ENCODE measurements around the gene DEPDC5. TPM values are rescaled to one million over a fixed set of nuclear protein-coding genes. Genes with fewer than 3 reads are reported as not detected.

DEPDC5 gene
- total RNA-seq, 1 donor from 2014 or later, result 10.9 TPM

DNA sequence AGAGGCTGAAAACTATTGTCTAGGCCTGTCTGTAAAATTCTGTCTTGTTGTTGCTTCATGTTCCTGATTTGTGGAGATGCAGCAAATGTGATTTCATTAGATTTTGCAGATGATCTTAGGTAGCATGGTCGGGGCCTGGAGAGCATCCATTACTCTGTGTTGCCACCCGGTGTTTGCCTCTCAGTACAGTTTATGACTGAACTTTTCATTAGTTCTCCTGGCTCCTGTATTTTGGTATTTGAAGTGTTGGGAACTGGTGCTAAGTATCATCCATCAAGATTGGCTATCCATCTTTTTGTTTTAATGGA, 198.2 kb downstream of the DEPDC5 start:
- DNase-seq (ENCODE audit: missing footprints) (no peak), ATAC-seq (no peak)
- intact Hi-C loops (cut with DNase I), result no loop called here

- DNase-seq (ENCODE audit: missing footprints), result no peak
- ATAC-seq, result peak; percentile 37
- intact Hi-C loops (cut with DNase I), result no loop called here
These were observed 198.7 kb downstream of the DEPDC5 start for GRCh38 chr22:31952472-31952871.

DNA sequence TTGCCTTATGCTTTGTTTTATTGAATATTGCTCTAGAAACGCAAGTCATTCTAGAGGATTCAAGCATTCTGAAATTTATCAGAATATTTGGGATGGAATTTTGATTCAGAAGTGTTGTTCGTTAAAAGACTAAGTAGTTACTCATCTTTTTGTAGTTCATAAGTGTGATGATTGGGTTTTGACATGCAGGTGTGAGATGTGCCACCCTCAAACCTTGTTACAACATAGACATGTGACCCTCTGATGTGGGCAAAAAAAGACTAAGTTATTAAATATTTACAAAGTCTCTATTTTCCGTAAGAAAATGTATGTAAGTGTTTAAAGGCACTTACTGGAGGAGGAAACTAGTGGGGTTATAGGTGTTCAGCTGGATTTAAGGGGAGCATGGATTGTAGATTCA, 199.4 kb downstream of the DEPDC5 start:
- ATAC-seq (no peak), DNase-seq (ENCODE audit: missing footprints) (no peak)
- intact Hi-C loops (cut with DNase I), result no loop called here

- ATAC-seq (peak; percentile 58), DNase-seq (ENCODE audit: missing footprints) (no peak)
- intact Hi-C loops (cut with DNase I), result no loop called here
These were observed 201.0 kb downstream of the DEPDC5 start for GRCh38 chr22:31954535-31955523.

DNA sequence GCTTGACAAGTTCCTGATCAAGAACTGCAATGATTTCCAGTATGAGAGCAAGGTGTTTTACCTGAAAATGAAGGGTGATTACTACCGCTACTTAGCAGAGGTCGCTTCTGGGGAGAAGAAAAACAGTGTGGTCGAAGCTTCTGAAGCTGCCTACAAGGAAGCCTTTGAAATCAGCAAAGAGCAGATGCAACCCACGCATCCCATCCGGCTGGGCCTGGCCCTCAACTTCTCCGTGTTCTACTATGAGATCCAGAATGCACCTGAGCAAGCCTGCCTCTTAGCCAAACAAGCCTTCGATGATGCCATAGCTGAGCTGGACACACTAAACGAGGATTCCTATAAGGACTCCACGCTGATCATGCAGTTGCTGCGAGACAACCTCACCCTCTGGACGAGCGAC, 202.5 kb downstream of the DEPDC5 start:
- no peak for DNase-seq (ENCODE audit: missing footprints)
- intact Hi-C loops (cut with DNase I), result no loop called here

More for the DNA sequence above, 202.5 kb downstream of the DEPDC5 start:
- no peak for ATAC-seq

Other genes with a start within 250 kb of the DEPDC5 start
- 18.4 TPM for gene PISD, start 91.8 kb upstream of the DEPDC5 start, total RNA-seq
- 11.2 TPM for gene PRR14L, start 3.9 kb upstream of the DEPDC5 start, total RNA-seq
- 85.3 TPM for gene YWHAH, start 190.5 kb downstream of the DEPDC5 start, total RNA-seq

Measured in Right ventricle myocardium inferior (tissue), 1 donor.